ENCODE measurements around the gene TANC1.
A peak's percentile ranks its signal among the peaks of the same experiment; 100 is the strongest.
"Not testable (repeated sequence)": the region's sequence is repeated elsewhere in the genome, so short reads cannot be mapped to it uniquely, and the experiment has no call there.

Gene TANC1

DNA sequence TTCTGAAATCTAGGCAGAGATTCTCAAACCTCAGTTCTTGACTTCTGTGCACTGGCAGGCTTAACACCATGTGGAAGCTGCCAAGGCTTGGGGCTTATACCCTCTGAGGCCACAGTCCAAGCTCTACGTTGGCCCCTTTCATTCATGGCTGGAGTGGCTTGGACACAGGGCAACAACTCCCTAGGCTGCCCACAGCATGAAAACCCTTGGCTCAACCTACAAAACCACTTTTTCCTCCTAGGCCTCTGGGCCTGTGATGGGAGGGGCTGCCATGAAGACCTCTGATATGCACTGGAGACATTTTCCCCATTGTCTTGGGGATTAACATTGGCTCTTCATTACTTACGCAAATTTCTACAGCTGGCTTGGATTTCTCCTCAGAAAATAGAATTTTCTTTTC, 46.7 kb downstream of the TANC1 start:
- DNase-seq (ENCODE audit: low read depth), result no peak
- H3K4me3 ChIP-seq (ENCODE audit: low read depth, low read length), result no peak overlapping the region

DNA sequence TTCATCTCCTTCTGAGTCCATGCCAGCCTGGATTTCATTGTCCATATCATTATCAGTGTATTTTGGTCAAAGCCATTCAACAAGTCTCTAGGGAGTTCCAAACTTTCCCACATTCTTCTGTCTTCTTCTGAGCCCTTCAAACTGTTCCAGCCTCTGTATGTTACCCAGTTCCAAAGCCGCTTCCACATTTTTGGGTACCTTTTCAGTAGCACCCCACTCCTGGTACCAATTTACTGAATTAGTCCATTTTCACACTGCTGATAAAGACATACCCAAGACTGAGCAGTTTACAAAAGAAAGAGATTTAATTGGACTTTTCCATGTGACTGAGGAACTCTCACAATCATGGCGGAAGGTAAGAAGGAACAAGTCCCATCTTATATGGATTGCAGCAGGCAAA, 47.4 kb downstream of the TANC1 start:
- no peak for DNase-seq (ENCODE audit: low read depth)
- H3K4me3 ChIP-seq (ENCODE audit: low read depth, low read length), result no peak overlapping the region

DNA sequence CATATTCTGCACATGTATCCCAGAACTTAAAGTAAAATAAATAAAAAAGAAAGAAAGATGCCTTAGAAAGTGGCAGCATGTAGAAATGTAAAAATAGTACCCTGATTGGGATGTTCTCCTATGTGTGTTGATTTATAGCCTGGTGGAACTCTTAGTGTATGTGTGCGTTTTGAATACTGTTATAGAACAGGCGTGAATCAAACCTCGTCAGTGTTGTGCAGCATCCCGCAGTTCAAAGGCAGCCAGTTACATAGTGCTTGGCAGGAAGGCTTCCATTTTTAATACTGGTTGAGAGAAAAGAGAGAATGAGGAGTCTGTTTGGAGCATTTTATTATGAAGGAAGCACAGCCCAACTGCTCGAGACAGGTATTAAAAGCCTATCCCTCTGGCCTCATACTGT, 49.4 kb downstream of the TANC1 start:
- DNase-seq (ENCODE audit: low read depth), result no peak
- no peak overlapping the region for H3K4me3 ChIP-seq (ENCODE audit: low read depth, low read length)

DNA sequence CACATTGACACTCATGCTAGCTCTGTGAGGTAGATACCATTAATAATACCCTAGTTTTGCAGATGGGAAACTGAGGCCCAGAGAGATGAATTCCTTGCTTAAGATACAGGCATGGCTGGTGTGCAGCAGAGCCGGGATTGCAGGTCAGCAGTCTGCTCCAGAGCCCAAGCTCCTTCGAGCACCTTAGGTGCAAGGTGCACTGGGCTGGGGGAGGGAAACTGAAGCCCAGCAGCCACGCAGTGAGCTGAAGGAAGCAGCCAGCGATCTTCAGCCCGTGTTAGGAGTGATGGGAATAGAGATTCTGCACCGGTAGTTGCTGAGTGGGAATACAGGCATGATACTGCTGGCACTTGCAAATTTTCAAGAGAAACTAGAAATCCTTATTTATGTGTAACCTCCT, 50.6 kb downstream of the TANC1 start:
- DNase-seq (ENCODE audit: low read depth), result no peak
- no peak overlapping the region for H3K4me3 ChIP-seq (ENCODE audit: low read depth, low read length)

DNA sequence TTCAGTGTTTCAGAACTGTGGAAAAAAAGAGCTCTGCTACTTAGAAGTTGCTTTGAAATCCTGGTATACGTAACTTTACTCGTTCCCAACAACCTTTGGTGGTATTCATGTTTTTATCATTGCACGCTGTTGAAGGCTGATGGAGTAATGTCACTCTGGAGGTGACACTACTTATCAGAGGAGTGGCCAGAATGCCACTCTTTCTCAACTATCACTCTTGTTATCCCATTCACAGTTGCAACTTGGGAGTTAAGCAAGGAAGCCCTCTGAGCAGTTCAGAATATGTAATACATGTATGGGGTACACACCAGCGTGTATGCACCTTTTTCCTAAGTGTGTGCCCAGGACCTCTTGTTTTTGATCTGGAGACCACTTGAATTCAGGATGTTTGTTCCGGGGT, 53.6 kb downstream of the TANC1 start:
- no peak overlapping the region for H3K4me3 ChIP-seq (ENCODE audit: low read depth, low read length)
- no peak for DNase-seq (ENCODE audit: low read depth)

DNA sequence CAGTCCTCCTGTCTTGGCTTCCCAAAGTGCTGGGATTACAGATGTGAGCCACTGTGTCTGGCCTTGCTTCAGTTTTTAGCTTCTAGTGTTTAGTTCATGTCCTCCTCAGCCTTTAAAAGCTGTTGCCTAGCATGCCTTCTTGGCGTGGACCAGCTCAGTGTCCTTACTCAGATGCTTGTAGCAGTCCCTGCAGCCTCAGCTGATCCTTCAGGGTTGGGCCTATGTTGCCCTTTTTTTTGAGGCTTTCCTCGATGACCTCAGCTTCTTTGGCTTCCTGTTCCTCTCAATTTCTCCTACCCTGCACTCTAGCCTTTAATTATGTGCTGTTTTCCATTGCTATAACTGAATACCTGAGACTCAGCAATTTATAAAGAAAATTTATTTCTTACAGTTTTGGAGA, 57.7 kb downstream of the TANC1 start:
- H3K4me3 ChIP-seq (ENCODE audit: low read depth, low read length), result no peak overlapping the region
- DNase-seq (ENCODE audit: low read depth), result no peak

DNA sequence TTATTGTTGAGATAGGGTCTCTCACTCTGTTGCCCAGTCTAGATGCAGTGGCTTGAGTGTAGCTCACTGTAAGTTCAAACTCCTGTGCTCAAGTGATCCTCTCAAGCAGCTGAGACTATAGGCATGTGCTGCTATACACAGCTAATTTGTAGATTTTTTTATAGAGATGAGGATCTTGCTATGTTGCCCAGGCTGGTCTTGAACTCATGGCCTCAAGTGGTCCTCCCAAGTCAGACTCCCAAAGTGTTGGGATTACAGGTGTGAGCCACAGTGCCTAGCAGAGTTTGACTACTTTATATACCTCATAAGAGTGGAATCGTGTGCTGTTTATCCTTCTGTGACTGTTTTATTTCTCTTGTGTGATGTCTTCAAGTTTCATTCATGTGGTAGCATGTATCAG, 60.3 kb downstream of the TANC1 start:
- DNase-seq (ENCODE audit: low read depth), result no peak
- H3K4me3 ChIP-seq (ENCODE audit: low read depth, low read length), result no peak overlapping the region

DNA sequence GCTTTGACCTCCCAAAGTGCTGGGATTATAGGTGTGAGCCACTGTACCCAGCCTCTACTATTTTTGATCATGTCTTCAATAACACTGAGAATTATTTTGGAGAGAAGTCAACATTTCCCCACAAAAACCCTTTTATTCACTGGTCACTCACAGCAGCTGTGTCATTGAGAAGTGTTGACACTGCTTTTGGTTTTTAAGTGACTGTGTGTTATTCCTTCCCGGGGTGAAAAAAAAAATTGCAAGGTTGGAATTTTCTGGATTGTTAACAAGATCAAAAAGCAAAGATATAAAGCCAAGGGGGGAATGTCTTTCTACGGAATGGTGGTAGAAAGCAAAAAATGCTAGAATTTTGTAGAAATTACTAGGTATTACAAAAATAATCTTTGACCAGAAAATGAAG, 61.5 kb downstream of the TANC1 start:
- no peak for DNase-seq (ENCODE audit: low read depth)
- no peak overlapping the region for H3K4me3 ChIP-seq (ENCODE audit: low read depth, low read length)

DNA sequence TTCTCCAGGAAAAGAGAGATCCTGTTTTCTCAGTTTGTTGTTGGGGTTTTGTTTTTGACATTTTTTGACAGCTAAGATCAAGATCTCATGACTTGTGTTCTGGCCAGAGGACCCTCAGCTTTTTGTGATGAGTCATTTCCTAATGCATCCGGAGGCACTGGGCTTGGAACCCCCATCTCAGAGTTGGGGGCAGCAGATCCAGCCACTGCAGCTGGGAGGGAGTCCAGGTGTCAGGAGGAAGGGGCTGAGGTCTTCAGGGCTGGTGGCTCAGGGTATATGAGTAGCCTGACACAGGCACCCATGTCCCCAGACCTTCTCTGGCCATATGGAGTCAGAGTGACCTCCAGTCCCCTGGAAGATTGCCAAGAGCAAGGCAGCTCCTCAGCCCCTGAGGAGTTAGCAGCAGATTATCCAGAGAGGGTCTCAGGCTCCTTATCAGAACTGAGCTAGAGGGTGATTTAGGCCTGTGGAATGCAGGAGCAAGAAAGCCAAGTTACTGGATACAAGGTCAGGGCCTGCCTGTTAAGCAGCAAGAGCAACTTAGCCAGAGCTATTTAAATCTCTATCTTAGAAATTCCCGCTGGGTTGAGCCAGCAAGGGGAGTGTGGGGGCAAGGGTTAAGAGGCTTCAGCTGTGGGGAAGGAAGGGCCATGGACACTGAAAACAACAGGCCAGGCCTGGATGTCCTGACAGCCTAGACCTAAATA, 62.4 kb downstream of the TANC1 start:
- DNase-seq (ENCODE audit: low read depth), result peak; percentile 39
- no peak overlapping the region for H3K4me3 ChIP-seq (ENCODE audit: low read depth, low read length)

DNA sequence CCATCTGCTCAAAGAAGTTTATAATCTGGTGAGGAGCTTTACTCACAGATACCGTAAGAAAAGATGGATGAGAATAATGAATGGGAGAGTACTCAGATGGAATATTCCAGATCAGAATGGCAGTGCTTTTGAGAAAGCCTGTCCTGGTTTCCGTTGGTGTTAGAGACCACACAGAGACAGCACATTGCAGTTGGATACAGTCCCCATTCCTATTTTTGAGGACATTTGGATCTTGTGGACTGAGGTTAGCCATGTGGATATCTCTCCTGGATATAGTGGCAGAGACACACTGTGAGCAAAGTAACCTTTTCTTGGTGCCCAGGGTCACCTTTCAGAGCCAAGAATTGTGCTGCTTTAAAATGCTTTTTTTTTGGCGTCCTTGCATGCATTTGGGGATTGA, 63.7 kb downstream of the TANC1 start:
- DNase-seq (ENCODE audit: low read depth), result no peak

DNA sequence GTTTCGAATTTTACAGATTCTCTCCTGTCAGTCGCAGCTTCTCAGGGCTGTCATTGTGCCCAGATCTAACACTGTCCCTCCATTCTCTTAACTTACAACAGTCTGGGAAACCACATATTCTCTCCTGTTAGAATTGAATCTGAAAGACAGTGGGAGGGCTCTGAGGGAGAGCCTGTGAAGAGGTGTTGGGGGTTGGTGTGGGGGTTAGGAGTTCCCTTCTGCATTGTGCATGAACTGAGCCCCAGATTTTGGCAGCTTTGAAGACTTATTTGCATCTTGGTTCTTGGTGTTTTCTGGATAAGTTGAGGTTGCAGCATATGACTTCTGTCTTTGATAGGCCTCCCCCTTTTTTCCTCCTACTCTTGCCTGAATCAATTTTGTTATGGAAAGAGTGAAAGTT, 64.1 kb downstream of the TANC1 start:
- no peak overlapping the region for H3K4me3 ChIP-seq (ENCODE audit: low read depth, low read length)
- DNase-seq (ENCODE audit: low read depth), result no peak

More for the DNA sequence above, 63.7 kb downstream of the TANC1 start:
- no peak overlapping the region for H3K4me3 ChIP-seq (ENCODE audit: low read depth, low read length)

DNA sequence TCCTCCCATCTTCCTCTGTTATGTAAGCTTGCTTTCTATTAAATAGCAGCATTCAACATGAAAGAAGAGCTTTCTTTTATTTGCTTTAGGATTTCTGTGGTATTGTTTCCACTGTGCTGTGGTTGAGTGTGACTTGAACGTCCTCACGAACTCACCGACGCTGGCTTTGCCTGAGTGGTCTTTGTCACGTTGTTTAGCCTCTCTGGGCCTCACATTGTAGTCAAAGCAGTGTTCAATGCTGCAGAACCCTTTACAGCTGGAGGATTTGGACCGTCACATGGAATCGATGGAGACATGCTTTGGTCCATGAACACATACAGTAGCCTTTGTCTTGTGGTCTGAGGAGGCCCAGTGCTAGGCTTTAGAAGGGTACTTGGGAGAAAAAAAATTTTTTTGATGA, 66.3 kb downstream of the TANC1 start:
- no peak overlapping the region for H3K4me3 ChIP-seq (ENCODE audit: low read depth, low read length)
- no peak for DNase-seq (ENCODE audit: low read depth)

DNA sequence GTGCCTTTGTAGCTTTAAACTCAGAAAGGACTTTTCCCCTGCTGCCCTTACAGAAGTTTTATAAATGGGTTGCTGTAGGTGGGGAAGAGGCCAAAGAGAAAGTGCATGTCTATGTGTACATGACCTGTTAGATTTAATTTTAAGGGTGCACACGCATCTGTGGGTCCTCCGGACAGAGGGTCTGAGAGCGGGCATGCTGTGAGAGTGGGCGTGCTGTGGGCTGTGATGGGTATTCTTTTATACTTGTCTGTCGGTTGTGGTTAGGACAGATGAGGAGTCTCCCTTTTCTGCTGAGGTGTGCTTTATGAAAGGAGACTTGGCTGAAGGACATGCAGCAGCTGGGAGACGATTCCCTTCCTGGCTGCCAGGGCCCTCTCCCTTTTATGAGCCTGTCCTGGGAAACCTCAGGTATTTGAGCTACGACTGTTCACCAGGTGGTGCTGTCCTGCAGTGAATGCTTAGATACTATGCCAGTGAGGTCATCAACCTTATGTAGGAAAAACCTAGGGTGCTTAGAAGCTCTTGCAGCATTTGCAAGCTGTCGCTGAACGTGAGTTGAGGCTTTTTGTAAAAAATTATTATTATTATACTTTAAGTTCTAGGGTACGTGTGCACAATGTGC, 67.5 kb downstream of the TANC1 start:
- peak; percentile 35 for DNase-seq (ENCODE audit: low read depth)
- H3K4me3 ChIP-seq (ENCODE audit: low read depth, low read length), result no peak overlapping the region

DNA sequence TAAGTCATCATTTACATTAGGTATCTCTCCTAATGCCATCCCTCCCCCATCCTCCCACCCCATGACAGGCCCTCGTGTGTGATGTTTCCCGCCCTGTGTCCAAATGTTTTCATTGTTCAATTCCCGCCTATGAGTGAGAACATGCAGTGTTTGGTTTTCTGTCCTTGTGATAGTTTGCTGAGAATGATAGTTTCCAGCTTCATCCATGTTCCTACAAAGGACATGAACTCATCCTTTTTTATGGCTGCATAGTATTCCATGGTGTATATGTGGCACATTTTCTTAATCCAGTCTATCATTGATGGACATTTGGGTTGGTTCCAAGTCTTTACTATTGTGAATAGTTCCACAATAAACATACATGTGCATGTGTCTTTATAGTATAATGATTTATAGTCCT, 68.0 kb downstream of the TANC1 start:
- H3K4me3 ChIP-seq (ENCODE audit: low read depth, low read length); DNase-seq (ENCODE audit: low read depth): not testable (repeated sequence)

DNA sequence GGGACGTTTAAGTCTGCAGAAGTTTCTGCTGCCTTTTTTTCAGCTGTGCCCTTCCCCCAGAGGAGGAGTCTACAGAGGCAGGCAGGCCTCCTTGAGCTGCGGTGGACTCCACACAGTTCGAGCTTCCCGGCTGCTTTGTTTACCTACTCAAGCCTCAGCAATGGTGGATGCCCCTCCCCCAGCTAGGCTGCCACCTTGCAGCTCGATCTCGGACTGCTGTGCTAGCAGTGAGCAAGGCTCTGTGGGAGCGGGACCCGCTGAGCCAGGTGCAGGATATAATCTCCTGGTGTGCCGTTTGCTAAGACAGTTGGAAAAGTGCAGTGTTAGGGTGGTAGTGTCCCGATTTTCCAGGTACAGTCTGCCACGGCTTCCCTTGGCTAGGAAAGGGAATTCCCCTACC, 72.9 kb downstream of the TANC1 start:
- H3K4me3 ChIP-seq (ENCODE audit: low read depth, low read length); DNase-seq (ENCODE audit: low read depth): not testable (repeated sequence)

DNA sequence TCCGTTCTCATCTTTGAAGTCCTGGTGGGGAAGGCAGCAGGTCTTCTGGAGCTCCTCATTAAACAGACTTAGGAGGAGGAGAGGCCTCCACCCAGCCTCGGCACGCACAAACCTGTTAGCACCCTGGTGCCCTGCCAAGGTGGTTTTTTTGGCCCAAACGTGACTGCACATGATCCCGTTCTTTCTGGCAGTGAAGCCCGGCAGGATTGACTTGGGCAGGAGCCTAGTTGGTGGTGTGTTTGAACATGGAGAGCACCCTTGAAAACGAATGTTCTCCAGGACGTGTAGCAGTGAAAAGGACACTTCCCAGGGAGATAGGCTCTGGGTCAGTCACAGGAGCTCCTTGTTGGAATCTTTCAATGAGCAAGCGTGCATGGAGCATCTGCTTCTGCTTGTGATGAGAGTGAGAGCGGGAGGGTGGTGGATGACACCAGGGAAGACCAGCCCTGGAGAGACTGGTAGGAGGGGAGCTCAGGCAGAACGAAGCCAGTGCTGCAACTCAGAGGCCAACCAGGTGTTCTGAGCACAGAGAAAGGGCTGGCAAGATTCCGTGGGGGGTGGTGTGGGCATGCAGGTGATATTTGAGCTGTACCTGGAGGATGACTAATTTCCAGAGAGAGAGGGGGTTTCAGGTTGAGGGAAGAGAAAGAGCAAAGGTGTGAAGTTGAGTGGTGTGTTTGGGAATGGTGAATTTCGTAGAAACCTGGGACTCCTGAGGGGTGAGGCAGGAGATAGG, 73.8 kb downstream of the TANC1 start:
- H3K4me3 ChIP-seq (ENCODE audit: low read depth, low read length), result no peak overlapping the region
- no peak for DNase-seq (ENCODE audit: low read depth)

DNA sequence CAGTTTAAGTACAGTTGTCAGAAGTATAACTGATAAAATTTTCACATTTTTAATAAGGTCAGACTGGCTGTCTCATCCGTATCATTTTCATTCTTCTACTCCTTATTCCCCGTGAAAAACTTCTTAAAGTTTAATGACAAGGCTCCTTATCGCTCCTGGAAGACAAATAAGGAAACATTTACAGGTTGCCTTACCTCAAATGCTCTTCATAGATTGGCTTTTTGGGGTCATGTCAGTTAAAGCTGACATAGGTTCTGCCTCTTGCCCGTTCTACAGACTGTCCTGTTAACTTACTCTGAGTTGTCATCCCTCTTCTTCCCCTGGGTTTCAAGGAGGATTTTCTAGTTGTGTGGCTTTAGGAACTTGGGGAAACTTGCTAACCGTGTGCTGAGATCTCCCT, 75.3 kb downstream of the TANC1 start:
- DNase-seq (ENCODE audit: low read depth), result no peak
- no peak overlapping the region for H3K4me3 ChIP-seq (ENCODE audit: low read depth, low read length)

DNA sequence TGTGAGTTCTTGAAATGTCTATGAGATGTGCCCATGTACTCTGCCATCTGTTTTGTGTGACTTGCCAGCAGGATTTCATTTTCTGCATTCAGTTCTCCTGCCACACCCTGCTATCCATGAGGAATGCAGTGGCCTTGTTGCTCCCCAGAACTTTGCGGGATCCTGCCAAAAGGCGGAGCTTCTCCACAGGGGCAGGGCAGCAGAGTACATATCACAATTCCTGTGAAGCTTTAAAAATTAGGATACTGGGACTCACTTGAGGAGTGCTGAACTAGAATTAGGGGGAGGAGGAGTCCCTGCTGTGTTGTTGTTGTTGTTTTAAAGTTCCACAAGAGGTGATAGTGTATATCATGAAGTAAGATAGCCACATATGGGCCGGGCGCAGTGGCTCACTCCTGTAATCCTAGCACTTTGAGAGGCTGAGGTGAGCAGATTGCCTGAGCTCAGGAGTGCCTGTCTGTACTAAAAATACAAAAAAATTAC, 76.4 kb downstream of the TANC1 start:
- DNase-seq (ENCODE audit: low read depth), result no peak

DNA sequence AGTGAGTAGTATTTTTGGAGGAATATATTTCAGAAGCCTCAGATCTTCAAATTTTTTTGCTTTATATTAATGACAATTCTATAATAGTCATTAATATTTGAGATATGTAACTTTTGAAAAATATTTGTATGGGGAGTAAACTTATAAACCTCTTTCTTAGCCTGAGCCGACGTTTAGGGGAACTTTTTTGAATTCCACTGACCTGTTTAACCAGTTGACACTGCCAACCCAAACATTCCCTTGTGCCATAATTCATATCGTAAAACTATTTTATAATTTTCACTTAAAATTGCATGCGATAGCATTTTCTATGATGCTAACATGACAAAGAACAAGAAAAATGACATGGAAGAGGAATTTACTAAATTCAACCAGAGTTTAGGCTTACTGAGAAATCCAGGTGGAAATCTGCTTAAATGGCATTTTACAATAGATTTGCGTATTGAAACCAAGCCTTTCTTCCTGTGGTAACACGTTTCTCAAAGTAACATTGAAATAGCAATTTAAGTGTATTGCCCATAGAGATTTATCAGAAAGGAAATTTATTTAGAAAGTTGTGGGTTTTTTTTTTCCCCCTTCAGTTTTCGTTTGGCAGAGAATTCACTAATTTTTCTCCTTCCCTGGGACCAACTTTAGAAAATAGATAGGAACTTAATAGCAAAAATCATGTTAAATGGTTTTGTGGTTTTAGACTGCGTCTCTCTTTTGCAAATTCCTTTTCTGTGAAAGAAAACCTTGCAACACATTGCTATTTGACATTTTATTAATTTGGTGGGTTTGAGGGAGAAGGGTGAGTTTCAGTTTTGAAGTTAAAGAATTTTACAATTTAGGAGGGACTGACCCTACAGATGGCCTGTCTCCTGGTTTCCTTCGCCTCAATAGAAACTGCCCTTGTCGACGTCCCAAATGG, 77.4 kb downstream of the TANC1 start:
- no peak overlapping the region for H3K4me3 ChIP-seq (ENCODE audit: low read depth, low read length)
- DNase-seq (ENCODE audit: low read depth), result no peak

More for the DNA sequence above, 76.4 kb downstream of the TANC1 start:
- no peak overlapping the region for H3K4me3 ChIP-seq (ENCODE audit: low read depth, low read length)

DNA sequence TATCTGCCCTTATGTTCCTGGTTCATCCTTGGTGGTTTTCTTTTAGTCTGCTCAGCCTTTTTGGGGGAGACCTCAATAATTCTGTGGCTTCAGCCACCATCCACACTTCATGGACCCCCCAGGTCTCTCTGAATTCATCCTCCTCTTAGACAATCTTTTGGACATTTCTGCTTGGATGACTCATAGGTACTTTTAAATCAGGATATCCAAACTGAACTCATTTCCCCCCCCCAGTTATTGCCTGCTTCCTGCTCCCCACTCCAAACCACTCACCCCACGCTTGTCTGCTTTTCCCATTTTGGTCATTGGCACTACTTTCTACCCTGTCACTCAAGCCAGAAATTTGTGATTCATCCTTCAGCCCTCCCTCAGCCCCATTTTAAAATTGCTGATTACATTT, 78.5 kb downstream of the TANC1 start:
- H3K4me3 ChIP-seq (ENCODE audit: low read depth, low read length), result no peak overlapping the region

More for the DNA sequence above, 78.5 kb downstream of the TANC1 start:
- DNase-seq (ENCODE audit: low read depth), result no peak

All from skeletal muscle cell (primary cell).